ENCODE measurements around the gene PARD3B.

The PARD3B gene

GRCh38 chr2:205377324-205377723, 832.0 kb downstream of the PARD3B start:
- no peak for DNase-seq

- DNase-seq: no peak
Observed at GRCh38 chr2:205383601-205384000, 838.3 kb downstream of the PARD3B start.

- DNase-seq: no peak
Observed at GRCh38 chr2:205386109-205386508, 840.8 kb downstream of the PARD3B start.

GRCh38 chr2:205387350-205388055, 842.2 kb downstream of the PARD3B start:
- DNase-seq: no peak

- no peak for DNase-seq
Observed at GRCh38 chr2:205390866-205391265, 845.6 kb downstream of the PARD3B start.

GRCh38 chr2:205401511-205401910, 856.2 kb downstream of the PARD3B start:
- DNase-seq: no peak

GRCh38 chr2:205402011-205402410, 856.7 kb downstream of the PARD3B start:
- DNase-seq: no peak

GRCh38 chr2:205403244-205403825, 858.1 kb downstream of the PARD3B start:
- DNase-seq: no peak

- DNase-seq: no peak
Observed at GRCh38 chr2:205405194-205405593, 859.9 kb downstream of the PARD3B start.

GRCh38 chr2:205405752-205406151, 860.5 kb downstream of the PARD3B start:
- no peak for DNase-seq

GRCh38 chr2:205407984-205408383, 862.7 kb downstream of the PARD3B start:
- DNase-seq: no peak

- DNase-seq: no peak
Observed at GRCh38 chr2:205408696-205409095, 863.4 kb downstream of the PARD3B start.

GRCh38 chr2:205409411-205409810, 864.1 kb downstream of the PARD3B start:
- no peak for DNase-seq

GRCh38 chr2:205411558-205411957, 866.3 kb downstream of the PARD3B start:
- no peak for DNase-seq

GRCh38 chr2:205424326-205424725, 879.1 kb downstream of the PARD3B start:
- DNase-seq: no peak

GRCh38 chr2:205425102-205425501, 879.8 kb downstream of the PARD3B start:
- no peak for DNase-seq

- DNase-seq: no peak
Observed at GRCh38 chr2:205427112-205427511, 881.8 kb downstream of the PARD3B start.

- DNase-seq: no peak
Observed at GRCh38 chr2:205428811-205429210, 883.5 kb downstream of the PARD3B start.

- no peak for DNase-seq
Observed at GRCh38 chr2:205435970-205436369, 890.7 kb downstream of the PARD3B start.

GRCh38 chr2:205438241-205438640, 893.0 kb downstream of the PARD3B start:
- no peak for DNase-seq

- no peak for DNase-seq
Observed at GRCh38 chr2:205439621-205440020, 894.3 kb downstream of the PARD3B start.

- no peak for DNase-seq
Observed at GRCh38 chr2:205441524-205441923, 896.2 kb downstream of the PARD3B start.

GRCh38 chr2:205448189-205448588, 902.9 kb downstream of the PARD3B start:
- DNase-seq: no peak

GRCh38 chr2:205451901-205452512, 906.7 kb downstream of the PARD3B start:
- DNase-seq: no peak

All from bone marrow (tissue), 2 donors.